ENCODE data around the gene SLC44A3. TPM values are rescaled to one million over a fixed set of nuclear protein-coding genes. Genes with fewer than 3 reads are reported as not detected.

The SLC44A3 gene
- total RNA-seq, 2 donors from 2014 or later: 17.8 to 32.9 TPM

- peak; percentile 48 for ATAC-seq
- H3K4me3 ChIP-seq: no peak overlapping the region
- H3K27me3 ChIP-seq: no peaks in the 10 kb centered on the region
- intact Hi-C loops (cut with DNase I): no loop called here
- H3K9me3 ChIP-seq: no peaks in the 10 kb centered on the region
- peaks cover 13% of the 10 kb centered on the region for H3K4me1 ChIP-seq
- DNase-seq: no peak
- H3K36me3 ChIP-seq (replicated peaks in 1 of 2; ENCODE audit: insufficient read depth in 1 of 2, low read depth in 2 of 2): no peaks in the 10 kb centered on the region
- TF ChIP-seq POLR2A (IDR thresholded peaks at IDR 0.05): no peak
- peak in 2 of 7 experiments; percentile 3 to 27 for TF ChIP-seq CTCF (IDR thresholded peaks at IDR 0.05)
- 36 to 39% methylated on average over 5 of the region's 5 CpGs for WGBS, 2 donors
- H3K27ac ChIP-seq: peak overlapping the region in 2 of 4 donors; percentile 24 to 43
Observed at GRCh38 chr1:94792473-94793295, 27.5 kb upstream of the SLC44A3 start.

GRCh38 chr1:94793296-94793656 lies 26.9 kb upstream of the SLC44A3 start:
- Histone ChIP-seq H3K27me3 (no peaks in the 10 kb centered on the region), H3K4me1 (peaks cover 13% of the 10 kb centered on the region), H3K27ac (peak overlapping the region in 3 of 4 donors; percentile 7 to 43 (median 24)), H3K4me3 (no peak overlapping the region), H3K9me3 (no peaks in the 10 kb centered on the region), H3K36me3 (replicated peaks in 1 of 2; ENCODE audit: insufficient read depth in 1 of 2, low read depth in 2 of 2) (no peaks in the 10 kb centered on the region)
- TF ChIP-seq CTCF (IDR thresholded peaks at IDR 0.05): no peak
- TF ChIP-seq POLR2A (IDR thresholded peaks at IDR 0.05): no peak
- peak; percentile 38 for ATAC-seq
- WGBS, 2 donors: 50 to 51% methylated on average over 5 of the region's 5 CpGs
- intact Hi-C loops (cut with DNase I): no loop called here
- DNase-seq: no peak

GRCh38 chr1:94795434-94795833 lies 24.7 kb upstream of the SLC44A3 start:
- DNase-seq: no peak
- H3K4me1 ChIP-seq: peaks cover 13% of the 10 kb centered on the region
- WGBS, 2 donors: 65 to 74% methylated on average over 7 of the region's 7 CpGs
- H3K9me3 ChIP-seq: no peaks in the 10 kb centered on the region
- H3K27ac ChIP-seq: no peak overlapping the region
- H3K36me3 ChIP-seq (replicated peaks in 1 of 2; ENCODE audit: insufficient read depth in 1 of 2, low read depth in 2 of 2): no peaks in the 10 kb centered on the region
- intact Hi-C loops (cut with DNase I): no loop called here
- TF ChIP-seq CTCF (IDR thresholded peaks at IDR 0.05): no peak
- TF ChIP-seq POLR2A (IDR thresholded peaks at IDR 0.05): no peak
- no peak for ATAC-seq
- no peak overlapping the region for H3K4me3 ChIP-seq
- H3K27me3 ChIP-seq: no peaks in the 10 kb centered on the region

- Histone ChIP-seq H3K27ac (no peak overlapping the region), H3K36me3 (replicated peaks in 1 of 2; ENCODE audit: insufficient read depth in 1 of 2, low read depth in 2 of 2) (no peaks in the 10 kb centered on the region), H3K27me3 (no peaks in the 10 kb centered on the region), H3K4me1 (peaks cover 13% of the 10 kb centered on the region), H3K9me3 (no peaks in the 10 kb centered on the region), H3K4me3 (no peak overlapping the region)
- ATAC-seq (no peak), DNase-seq (no peak)
- 93 to 97% methylated on average over 2 of the region's 2 CpGs for WGBS, 2 donors
- intact Hi-C loops (cut with DNase I): no loop called here
- no peak for TF ChIP-seq CTCF (IDR thresholded peaks at IDR 0.05)
- no peak for TF ChIP-seq POLR2A (IDR thresholded peaks at IDR 0.05)
Observed at GRCh38 chr1:94796266-94796665, 23.9 kb upstream of the SLC44A3 start.

GRCh38 chr1:94797291-94797690 lies 22.9 kb upstream of the SLC44A3 start:
- WGBS, 2 donors: 72 to 85% methylated on average over 1 of the region's 1 CpG
- no peak for TF ChIP-seq POLR2A (IDR thresholded peaks at IDR 0.05)
- TF ChIP-seq CTCF (IDR thresholded peaks at IDR 0.05): no peak
- no peaks in the 10 kb centered on the region for H3K9me3 ChIP-seq
- H3K36me3 ChIP-seq (replicated peaks in 1 of 2; ENCODE audit: insufficient read depth in 1 of 2, low read depth in 2 of 2): no peaks in the 10 kb centered on the region
- H3K27ac ChIP-seq: no peak overlapping the region
- peaks cover 20% of the 10 kb centered on the region for H3K4me1 ChIP-seq
- no peaks in the 10 kb centered on the region for H3K27me3 ChIP-seq
- DNase-seq (no peak), ATAC-seq (no peak)
- H3K4me3 ChIP-seq: no peak overlapping the region
- intact Hi-C loops (cut with DNase I): no loop called here

Measured in body of pancreas (tissue), 4 donors.